Epithelial cell of prostate (primary cell): ENCODE data around the gene SS18L1.

Experiments
- DNase-seq: peaks from one replicate; pipeline ENCODE4 v3.0.0-alpha.2; 2011; ENCODE audit warnings: low read depth, low spot score
- H3K27ac ChIP-seq: fragments of 450-650 bp; 2 replicates; pipeline ENCODE4 v1.5.1; 2017; ENCODE audit warnings: mild to moderate bottlenecking

SS18L1 gene

GRCh38 chr20:62190639-62191411 lies 47.3 kb downstream of the SS18L1 start:
- DNase-seq: no peak
- no peak overlapping the region for H3K27ac ChIP-seq

GRCh38 chr20:62191781-62192559 lies 48.4 kb downstream of the SS18L1 start:
- DNase-seq: no peak
- no peak overlapping the region for H3K27ac ChIP-seq

- H3K27ac ChIP-seq: no peak overlapping the region
- no peak for DNase-seq
Observed at GRCh38 chr20:62192635-62193034, 49.1 kb downstream of the SS18L1 start.

GRCh38 chr20:62193079-62194025 lies 49.8 kb downstream of the SS18L1 start:
- H3K27ac ChIP-seq: no peak overlapping the region
- no peak for DNase-seq

- DNase-seq: no peak
- no peak overlapping the region for H3K27ac ChIP-seq
Observed at GRCh38 chr20:62195075-62195405, 51.5 kb downstream of the SS18L1 start.

GRCh38 chr20:62195736-62196135 lies 52.2 kb downstream of the SS18L1 start:
- no peak for DNase-seq
- H3K27ac ChIP-seq: no peak overlapping the region

GRCh38 chr20:62196286-62196685 lies 52.7 kb downstream of the SS18L1 start:
- H3K27ac ChIP-seq: no peak overlapping the region
- no peak for DNase-seq

GRCh38 chr20:62197311-62197710 lies 53.7 kb downstream of the SS18L1 start:
- no peak overlapping the region for H3K27ac ChIP-seq
- DNase-seq: no peak

- no peak overlapping the region for H3K27ac ChIP-seq
Observed at GRCh38 chr20:62197801-62198200, 54.2 kb downstream of the SS18L1 start.

GRCh38 chr20:62198496-62198895 lies 54.9 kb downstream of the SS18L1 start:
- no peak overlapping the region for H3K27ac ChIP-seq
- DNase-seq: no peak

More at GRCh38 chr20:62197801-62198200, 54.2 kb downstream of the SS18L1 start:
- no peak for DNase-seq

- H3K27ac ChIP-seq: no peak overlapping the region
- DNase-seq: no peak
Observed at GRCh38 chr20:62198931-62199330, 55.4 kb downstream of the SS18L1 start.

GRCh38 chr20:62200491-62201172 lies 57.1 kb downstream of the SS18L1 start:
- H3K27ac ChIP-seq: no peak overlapping the region
- DNase-seq: no peak

- no peak overlapping the region for H3K27ac ChIP-seq
- DNase-seq: no peak
Observed at GRCh38 chr20:62201173-62202082, 57.9 kb downstream of the SS18L1 start.

- H3K27ac ChIP-seq: no peak overlapping the region
- DNase-seq: no peak
Observed at GRCh38 chr20:62202083-62202395, 58.5 kb downstream of the SS18L1 start.

- no peak overlapping the region for H3K27ac ChIP-seq
- DNase-seq: no peak
Observed at GRCh38 chr20:62202676-62203377, 59.3 kb downstream of the SS18L1 start.

GRCh38 chr20:62203378-62204030 lies 59.9 kb downstream of the SS18L1 start:
- no peak for DNase-seq
- H3K27ac ChIP-seq: no peak overlapping the region

GRCh38 chr20:62205618-62206387 lies 62.2 kb downstream of the SS18L1 start:
- no peak for DNase-seq
- H3K27ac ChIP-seq: no peak overlapping the region
